ENCODE results near the gene XPR1. TPM values are rescaled to one million over a fixed set of nuclear protein-coding genes. Genes with fewer than 3 reads are reported as not detected.
A peak's percentile ranks its signal among the peaks of the same experiment; 100 is the strongest.

XPR1 gene
- total and polyA plus RNA-seq, 8 donors, result 3.4 to 25.3 (median 13.7) TPM

GRCh38 chr1:180598333-180598974, 33.4 kb upstream of the XPR1 start:
- H3K27ac ChIP-seq, result peak overlapping the region; percentile 29 to 83 (median 56)
- DNase-seq, result peak in 3 of 6 donors; percentile 41 to 47 (median 42)
- FAIRE-seq, result peak; percentile 43
- WGBS, 2 donors, result 8 to 11% methylated on average over 6 of the region's 6 CpGs
- H3K36me3 ChIP-seq, result no peaks in the 10 kb centered on the region
- intact Hi-C loops (cut with DNase I), result no loop called here
- H3K4me3 ChIP-seq, result no peak overlapping the region
- peak; percentile 86 to 93 (median 90) for ATAC-seq
- peaks cover 17 to 33% (median 22%) of the 10 kb centered on the region in 3 donors for H3K4me1 ChIP-seq
- no peaks in the 10 kb centered on the region for H3K9me3 ChIP-seq
- TF ChIP-seq CTCF (IDR thresholded peaks at IDR 0.05), result no peak
- H3K27me3 ChIP-seq, result no peaks in the 10 kb centered on the region

- 96 to 99% methylated on average over 1 of the region's 1 CpG for WGBS, 2 donors
- intact Hi-C loops (cut with DNase I), result no loop called here
- no peak for FAIRE-seq
These were observed 31.5 kb upstream of the XPR1 start for GRCh38 chr1:180600343-180600742.

GRCh38 chr1:180601512-180601911, 30.3 kb upstream of the XPR1 start:
- FAIRE-seq (no peak), DNase-seq (no peak), ATAC-seq (no peak)
- peaks cover 17 to 39% (median 22%) of the 10 kb centered on the region in 3 donors for H3K4me1 ChIP-seq
- no peak overlapping the region for H3K27ac ChIP-seq
- H3K36me3 ChIP-seq, result no peaks in the 10 kb centered on the region
- WGBS, 2 donors, result 85 to 100% methylated on average over 1 of the region's 1 CpG
- no peaks in the 10 kb centered on the region for H3K9me3 ChIP-seq
- intact Hi-C loops (cut with DNase I), result no loop called here
- no peak for TF ChIP-seq CTCF (IDR thresholded peaks at IDR 0.05)
- H3K4me3 ChIP-seq, result no peak overlapping the region
- H3K27me3 ChIP-seq, result no peaks in the 10 kb centered on the region

More at GRCh38 chr1:180600343-180600742, 31.5 kb upstream of the XPR1 start:
- peak overlapping the region in 1 of 4 donors; percentile 77 for H3K27ac ChIP-seq
- DNase-seq (no peak), ATAC-seq (no peak)
- H3K4me1 ChIP-seq, result peaks cover 17 to 39% (median 22%) of the 10 kb centered on the region in 3 donors
- no peak overlapping the region for H3K4me3 ChIP-seq
- no peaks in the 10 kb centered on the region for H3K36me3 ChIP-seq
- no peaks in the 10 kb centered on the region for H3K27me3 ChIP-seq
- no peak for TF ChIP-seq CTCF (IDR thresholded peaks at IDR 0.05)
- no peaks in the 10 kb centered on the region for H3K9me3 ChIP-seq

- no peak overlapping the region for H3K27ac ChIP-seq
- no peak overlapping the region for H3K4me3 ChIP-seq
- peak; percentile 36 to 65 (median 48) for ATAC-seq
- FAIRE-seq, result no peak
- no peaks in the 10 kb centered on the region for H3K9me3 ChIP-seq
- no peaks in the 10 kb centered on the region for H3K36me3 ChIP-seq
- peaks cover 11 to 27% (median 14%) of the 10 kb centered on the region in 3 donors for H3K4me1 ChIP-seq
- H3K27me3 ChIP-seq, result no peaks in the 10 kb centered on the region
- WGBS, 2 donors, result 57 to 59% methylated on average over 6 of the region's 6 CpGs
- intact Hi-C loops (cut with DNase I), result no loop called here
- DNase-seq, result no peak
- TF ChIP-seq CTCF (IDR thresholded peaks at IDR 0.05), result no peak
These were observed 28.5 kb upstream of the XPR1 start for GRCh38 chr1:180603223-180603849.

GRCh38 chr1:180603850-180604226, 28.0 kb upstream of the XPR1 start:
- H3K9me3 ChIP-seq, result no peaks in the 10 kb centered on the region
- FAIRE-seq (no peak), DNase-seq (no peak), ATAC-seq (no peak)
- H3K4me3 ChIP-seq, result no peak overlapping the region
- peaks cover 6 to 22% (median 13%) of the 10 kb centered on the region in 3 donors for H3K4me1 ChIP-seq
- H3K36me3 ChIP-seq, result no peaks in the 10 kb centered on the region
- intact Hi-C loops (cut with DNase I), result no loop called here
- 85 to 87% methylated on average over 2 of the region's 2 CpGs for WGBS, 2 donors
- no peaks in the 10 kb centered on the region for H3K27me3 ChIP-seq
- TF ChIP-seq CTCF (IDR thresholded peaks at IDR 0.05), result no peak
- H3K27ac ChIP-seq, result no peak overlapping the region

All from pancreas (tissue), 10 donors.